ENCODE results near the gene KRTAP5-9. TPM values are rescaled to one million over a fixed set of nuclear protein-coding genes. Genes with fewer than 3 reads are reported as not detected.
"Not testable (repeated sequence)": the region's sequence is repeated elsewhere in the genome, so short reads cannot be mapped to it uniquely, and the experiment has no call there.

Gene KRTAP5-9
- total RNA-seq, 2 experiments from 2014 or later = 0.27 TPM; not detected in 1

GRCh38 chr11:71538666-71538990, 9.6 kb upstream of the KRTAP5-9 start:
- no peak overlapping the region for H3K4me3 Mint-ChIP-seq
- no peak overlapping the region for H3K27ac Mint-ChIP-seq
- H3K9me3 Mint-ChIP-seq = peaks cover 12% of the 10 kb centered on the region
- peaks cover 23% of the 10 kb centered on the region for H3K27me3 Mint-ChIP-seq
- intact Hi-C loops (cut with micrococcal nuclease) = no loop called here
- ChIA-PET POLR2A (no interaction called here), CTCF (no interaction called here)
- DNase-seq = no peak
- H3K36me3 Mint-ChIP-seq = peaks cover 5% of the 10 kb centered on the region
- H3K4me1 Mint-ChIP-seq (ENCODE audit: low read depth) = peaks cover 14% of the 10 kb centered on the region

- Mint-ChIP-seq H3K9me3 (peaks cover 12% of the 10 kb centered on the region), H3K27ac (no peak overlapping the region), H3K4me1 (ENCODE audit: low read depth) (peaks cover 17% of the 10 kb centered on the region), H3K4me3 (no peak overlapping the region), H3K36me3 (peaks cover 5% of the 10 kb centered on the region), H3K27me3 (peaks cover 25% of the 10 kb centered on the region)
- ChIA-PET POLR2A (no interaction called here), CTCF (no interaction called here)
- intact Hi-C loops (cut with micrococcal nuclease) = no loop called here
- no peak for DNase-seq
Observed at GRCh38 chr11:71539017-71539416, 9.2 kb upstream of the KRTAP5-9 start.

- Mint-ChIP-seq H3K4me1 (ENCODE audit: low read depth) (peaks cover 21% of the 10 kb centered on the region), H3K27me3 (peaks cover 30% of the 10 kb centered on the region), H3K9me3 (peaks cover 12% of the 10 kb centered on the region)
- CTCF ChIA-PET, H3K36me3 Mint-ChIP-seq, POLR2A ChIA-PET, H3K4me3 Mint-ChIP-seq, H3K27ac Mint-ChIP-seq, DNase-seq: not testable (repeated sequence)
- intact Hi-C loops (cut with micrococcal nuclease) = loop anchor here (10.0 kb wide), 1 partner anchor 95 kb away; the partner anchor contains the start of gene DHCR7
Observed at GRCh38 chr11:71539971-71540370, 8.2 kb upstream of the KRTAP5-9 start.

DNA sequence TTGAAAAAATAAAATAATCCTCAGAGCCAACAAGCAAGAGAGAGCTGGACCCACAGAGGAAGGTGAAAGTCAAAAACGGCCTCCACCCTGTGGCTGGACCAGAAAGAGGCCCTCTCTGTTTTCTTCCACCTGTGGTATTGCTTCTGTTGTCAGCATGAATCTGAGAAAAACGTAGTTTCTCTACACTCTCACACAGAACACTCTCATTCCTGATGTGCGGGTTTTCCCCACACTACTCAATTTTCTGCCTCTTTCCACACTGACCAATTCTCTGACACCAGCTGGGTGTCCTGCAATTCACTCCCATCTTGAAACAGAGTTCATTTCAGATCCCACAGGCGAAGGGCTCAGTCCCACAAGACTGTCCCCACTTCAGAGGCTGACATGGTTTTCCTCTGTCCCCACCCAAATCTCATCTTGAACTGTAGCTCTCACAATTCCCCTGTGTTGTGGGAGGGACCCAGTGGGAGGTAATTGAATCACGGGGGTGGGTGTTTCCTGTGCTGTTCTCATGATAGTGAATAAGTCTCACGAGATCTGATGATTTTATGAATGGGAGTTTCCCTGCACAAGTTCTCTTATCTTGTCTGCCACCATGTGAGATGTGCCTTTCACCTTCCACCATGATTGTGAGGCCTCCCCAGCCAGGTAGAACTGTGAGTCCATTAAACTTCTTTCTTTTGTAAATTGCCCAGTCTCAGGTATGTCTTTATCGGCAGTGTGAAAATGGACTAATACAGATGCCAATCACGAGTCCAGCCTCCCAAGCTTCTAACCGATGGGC, 7.5 kb upstream of the KRTAP5-9 start:
- POLR2A ChIA-PET, H3K27ac Mint-ChIP-seq, H3K4me3 Mint-ChIP-seq, H3K36me3 Mint-ChIP-seq: not testable (repeated sequence)
- peak; percentile 10 for DNase-seq
- H3K27me3 Mint-ChIP-seq = peaks cover 33% of the 10 kb centered on the region
- peaks cover 12% of the 10 kb centered on the region for H3K9me3 Mint-ChIP-seq
- CTCF ChIA-PET = interaction anchor here (0.6 kb wide), 1 partner anchor 1363 kb away, joined by 3 read pairs; no protein-coding TSS in a partner anchor
- intact Hi-C loops (cut with micrococcal nuclease) = loop anchor here (10.0 kb wide), 1 partner anchor 96 kb away; the partner anchor contains the start of gene DHCR7
- H3K4me1 Mint-ChIP-seq (ENCODE audit: low read depth) = peaks cover 21% of the 10 kb centered on the region

GRCh38 chr11:71542382-71542781, 5.8 kb upstream of the KRTAP5-9 start:
- H3K9me3 Mint-ChIP-seq = peaks cover 12% of the 10 kb centered on the region
- H3K4me1 Mint-ChIP-seq (ENCODE audit: low read depth) = peaks cover 21% of the 10 kb centered on the region
- ChIA-PET CTCF (no interaction called here), POLR2A (no interaction called here)
- H3K36me3 Mint-ChIP-seq = peaks cover 5% of the 10 kb centered on the region
- H3K4me3 Mint-ChIP-seq = no peak overlapping the region
- no peak for DNase-seq
- peaks cover 40% of the 10 kb centered on the region for H3K27me3 Mint-ChIP-seq
- H3K27ac Mint-ChIP-seq = no peak overlapping the region
- intact Hi-C loops (cut with micrococcal nuclease) = loop anchor here (10.0 kb wide), 1 partner anchor 98 kb away; the partner anchor contains the start of gene DHCR7

- intact Hi-C loops (cut with micrococcal nuclease) = loop anchor here (10.0 kb wide), 1 partner anchor 98 kb away; the partner anchor contains the start of gene DHCR7
Observed at GRCh38 chr11:71542879-71543777, 5.1 kb upstream of the KRTAP5-9 start.

GRCh38 chr11:71543866-71544265, 4.4 kb upstream of the KRTAP5-9 start:
- H3K36me3 Mint-ChIP-seq = peaks cover 5% of the 10 kb centered on the region
- peak; percentile 10 for DNase-seq
- peaks cover 42% of the 10 kb centered on the region for H3K27me3 Mint-ChIP-seq
- no peak overlapping the region for H3K4me3 Mint-ChIP-seq
- peaks cover 12% of the 10 kb centered on the region for H3K9me3 Mint-ChIP-seq
- peaks cover 21% of the 10 kb centered on the region for H3K4me1 Mint-ChIP-seq (ENCODE audit: low read depth)
- H3K27ac Mint-ChIP-seq = no peak overlapping the region
- intact Hi-C loops (cut with micrococcal nuclease) = loop anchor here (10.0 kb wide), 1 partner anchor 99 kb away; the partner anchor contains the start of gene DHCR7
- ChIA-PET POLR2A (no interaction called here), CTCF (no interaction called here)

More at GRCh38 chr11:71542879-71543777, 5.1 kb upstream of the KRTAP5-9 start:
- Mint-ChIP-seq H3K36me3 (peaks cover 5% of the 10 kb centered on the region), H3K4me1 (ENCODE audit: low read depth) (peaks cover 21% of the 10 kb centered on the region), H3K27ac (no peak overlapping the region), H3K4me3 (no peak overlapping the region), H3K27me3 (peaks cover 42% of the 10 kb centered on the region), H3K9me3 (peaks cover 12% of the 10 kb centered on the region)
- ChIA-PET CTCF (no interaction called here), POLR2A (no interaction called here)
- peak; percentile 50 for DNase-seq

- peaks cover 12% of the 10 kb centered on the region for H3K9me3 Mint-ChIP-seq
- no peak overlapping the region for H3K4me3 Mint-ChIP-seq
- H3K4me1 Mint-ChIP-seq (ENCODE audit: low read depth) = peaks cover 21% of the 10 kb centered on the region
- POLR2A ChIA-PET = no interaction called here
- DNase-seq = no peak
- no peak overlapping the region for H3K27ac Mint-ChIP-seq
- CTCF ChIA-PET = no interaction called here
- peaks cover 5% of the 10 kb centered on the region for H3K36me3 Mint-ChIP-seq
- H3K27me3 Mint-ChIP-seq = peaks cover 46% of the 10 kb centered on the region
- intact Hi-C loops (cut with micrococcal nuclease) = loop anchor here (10.0 kb wide), 1 partner anchor 100 kb away; the partner anchor contains the start of gene DHCR7
Observed at GRCh38 chr11:71544525-71545214, 3.5 kb upstream of the KRTAP5-9 start.

GRCh38 chr11:71545405-71545966, 2.7 kb upstream of the KRTAP5-9 start:
- POLR2A ChIA-PET = no interaction called here
- H3K4me1 Mint-ChIP-seq (ENCODE audit: low read depth) = peaks cover 20% of the 10 kb centered on the region

DNA sequence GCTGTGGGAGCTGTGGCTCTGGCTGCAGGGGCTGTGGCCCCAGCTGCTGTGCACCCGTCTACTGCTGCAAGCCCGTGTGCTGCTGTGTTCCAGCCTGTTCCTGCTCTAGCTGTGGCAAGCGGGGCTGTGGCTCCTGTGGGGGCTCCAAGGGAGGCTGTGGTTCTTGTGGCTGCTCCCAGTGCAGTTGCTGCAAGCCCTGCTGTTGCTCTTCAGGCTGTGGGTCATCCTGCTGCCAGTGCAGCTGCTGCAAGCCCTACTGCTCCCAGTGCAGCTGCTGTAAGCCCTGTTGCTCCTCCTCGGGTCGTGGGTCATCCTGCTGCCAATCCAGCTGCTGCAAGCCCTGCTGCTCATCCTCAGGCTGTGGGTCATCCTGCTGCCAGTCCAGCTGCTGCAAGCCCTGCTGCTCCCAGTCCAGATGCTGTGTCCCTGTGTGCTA, 514 bp downstream of the KRTAP5-9 start:
- ChIA-PET CTCF (no interaction called here), POLR2A (no interaction called here)
- H3K36me3 Mint-ChIP-seq = no peaks in the 10 kb centered on the region
- no peak for DNase-seq
- no peaks in the 10 kb centered on the region for H3K9me3 Mint-ChIP-seq
- H3K4me3 Mint-ChIP-seq = no peak overlapping the region
- no peak overlapping the region for H3K27ac Mint-ChIP-seq
- H3K4me1 Mint-ChIP-seq (ENCODE audit: low read depth) = peaks cover 6% of the 10 kb centered on the region
- H3K27me3 Mint-ChIP-seq = peaks cover 30% of the 10 kb centered on the region
- intact Hi-C loops (cut with micrococcal nuclease) = loop anchor here (10.0 kb wide), 1 partner anchor 104 kb away; the partner anchor contains the start of gene DHCR7

More at GRCh38 chr11:71545405-71545966, 2.7 kb upstream of the KRTAP5-9 start:
- Mint-ChIP-seq H3K27me3 (peaks cover 48% of the 10 kb centered on the region), H3K27ac (no peak overlapping the region), H3K9me3 (peaks cover 12% of the 10 kb centered on the region), H3K4me3 (no peak overlapping the region), H3K36me3 (peaks cover 5% of the 10 kb centered on the region)
- CTCF ChIA-PET = no interaction called here
- no peak for DNase-seq
- intact Hi-C loops (cut with micrococcal nuclease) = loop anchor here (10.0 kb wide), 1 partner anchor 101 kb away; the partner anchor contains the start of gene DHCR7

- Mint-ChIP-seq H3K27me3 (peaks cover 18% of the 10 kb centered on the region), H3K9me3 (no peaks in the 10 kb centered on the region), H3K27ac (no peak overlapping the region), H3K4me1 (ENCODE audit: low read depth) (no peaks in the 10 kb centered on the region), H3K36me3 (no peaks in the 10 kb centered on the region), H3K4me3 (no peak overlapping the region)
- no peak for DNase-seq
- intact Hi-C loops (cut with micrococcal nuclease) = no loop called here
- ChIA-PET POLR2A (no interaction called here), CTCF (no interaction called here)
Observed at GRCh38 chr11:71551711-71552110, 3.5 kb downstream of the KRTAP5-9 start.

All from activated CD4-positive, alpha-beta memory T cell treated with anti-CD3 and anti-CD28 coated beads for 36 hours (primary cell).